ENCODE results near the gene KIF2C. TPM values are rescaled to one million over a fixed set of nuclear protein-coding genes. Genes with fewer than 3 reads are reported as not detected.

Gene KIF2C
- total RNA-seq, 1 experiment from 2014 or later: 92.6 TPM

DNA sequence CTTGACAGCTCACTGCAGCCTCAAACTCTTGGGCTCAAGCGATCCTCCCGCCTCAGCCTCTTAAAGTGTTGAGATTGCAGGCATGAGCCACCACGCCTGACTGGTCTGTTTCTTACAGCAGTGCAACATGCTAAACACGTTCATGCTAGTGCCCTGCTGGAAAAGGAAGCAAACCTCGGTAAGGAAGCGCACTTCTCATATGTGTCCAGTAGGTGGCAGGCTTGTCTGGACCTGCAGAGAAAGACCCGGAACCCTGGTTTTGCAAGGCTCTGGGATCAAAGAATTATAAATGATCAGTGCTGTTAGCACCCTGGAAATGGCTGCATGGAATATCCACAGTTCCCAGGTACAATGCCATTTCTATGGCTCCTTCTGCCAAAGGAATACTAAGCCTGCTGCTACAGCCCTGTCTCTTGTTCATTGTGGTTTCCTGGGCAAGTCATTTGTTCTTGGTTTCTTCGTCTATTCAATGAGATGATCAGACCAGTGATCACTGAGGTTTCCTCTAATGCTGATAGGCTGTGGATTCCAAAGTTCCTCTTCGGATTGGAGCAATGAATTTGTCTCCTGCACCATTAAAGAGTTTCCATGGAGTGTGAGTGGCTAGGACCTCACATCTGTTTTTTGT, 24.6 kb upstream of the KIF2C start (continued):
- no peak for TF ChIP-seq CEBPB (IDR thresholded peaks at IDR 0.05; ENCODE audit: low read depth)
- TF ChIP-seq ELF1 (IDR thresholded peaks at IDR 0.05; ENCODE audit: borderline replicate concordance, low read depth): no peak
- TF ChIP-seq POLR2A (IDR thresholded peaks at IDR 0.05; ENCODE audit: borderline replicate concordance, extremely low read depth, insufficient read depth, insufficient read length): no peak
- no peak for TF ChIP-seq EZH2phosphoT487 (IDR thresholded peaks at IDR 0.05; ENCODE audit: borderline replicate concordance)
- TF ChIP-seq RAD21 (IDR thresholded peaks at IDR 0.05; ENCODE audit: low read depth): peak; percentile 78
- TF ChIP-seq JUND (IDR thresholded peaks at IDR 0.05): no peak
- no peak for TF ChIP-seq YY1 (IDR thresholded peaks at IDR 0.05; ENCODE audit: extremely low read depth, insufficient replicate concordance, low read depth, low read length)
- TF ChIP-seq POLR2AphosphoS5 (IDR thresholded peaks at IDR 0.05; ENCODE audit: low read depth, low read length): no peak

DNA sequence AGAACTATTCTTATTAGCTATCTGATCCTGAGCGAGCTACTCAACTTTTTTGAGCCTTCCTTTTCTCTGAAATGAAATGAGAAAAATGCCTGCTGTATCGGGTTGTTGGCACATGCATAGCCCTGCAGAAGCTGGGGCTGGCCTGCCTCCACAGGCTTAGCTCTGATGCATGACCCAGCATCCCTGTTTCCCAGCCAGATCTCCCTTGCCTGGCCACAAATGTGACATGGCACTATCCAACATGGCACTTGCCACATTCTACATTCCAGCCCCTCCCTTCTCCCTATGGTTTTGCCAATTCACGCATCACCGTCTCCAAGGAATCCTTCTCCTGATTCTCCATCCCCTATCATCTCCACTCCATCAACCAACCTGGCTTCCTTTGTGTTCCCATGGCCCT, 22.5 kb upstream of the KIF2C start:
- ATAC-seq: no peak
- H3K27me3 ChIP-seq (ENCODE audit: insufficient read depth, low read length): no peaks in the 10 kb centered on the region
- H3K27ac ChIP-seq (ENCODE audit: low read depth, low read length): no peak overlapping the region
- BruUV-seq (replicated peaks): no TSS peak
- POLR2A ChIA-PET: interaction anchor here (0.9 to 2.8 kb wide), 4 partner anchors 10 to 102 kb away, joined by 3 to 21 read pairs (median 3); partner anchors contain the start of gene RNU5D-1
- intact Hi-C loops (cut with micrococcal nuclease): no loop called here
- H2AFZ ChIP-seq (ENCODE audit: low read depth, low read length, poor library complexity, severe bottlenecking): no peak overlapping the region
- H3K9me2 ChIP-seq (ENCODE audit: insufficient read depth): no peaks in the 10 kb centered on the region
- no peak overlapping the region for H3K4me2 ChIP-seq (ENCODE audit: low read length)
- no peak for DNase-seq (ENCODE audit: low read depth, low spot score)
- H3K79me2 ChIP-seq (ENCODE audit: insufficient read depth, low read length): no peaks in the 10 kb centered on the region
- no peaks in the 10 kb centered on the region for H3K9me3 ChIP-seq (ENCODE audit: control insufficient read depth in 1 of 2, insufficient read depth in 1 of 2, low read depth in 1 of 2, low read length in 2 of 2)
- H3K4me3 ChIP-seq (replicated peaks in 1 of 2; ENCODE audit: low read depth in 1 of 2, low read length in 2 of 2): no peak overlapping the region
- no peaks in the 10 kb centered on the region for H3K36me3 ChIP-seq (ENCODE audit: control insufficient read depth in 1 of 2, insufficient read depth in 2 of 2, low read length in 2 of 2)
- no peak overlapping the region for H3K9ac ChIP-seq (ENCODE audit: low read length)
- H4K20me1 ChIP-seq (ENCODE audit: insufficient read depth): no peaks in the 10 kb centered on the region
- peaks cover 19 to 41% of the 10 kb centered on the region in 2 experiments for H3K4me1 ChIP-seq (ENCODE audit: control insufficient read depth in 1 of 2, insufficient read depth in 2 of 2, low read length in 2 of 2)
- RAD21 ChIA-PET (ENCODE audit: low non-redundant PET in 1 of 2, low total read pairs in 2 of 2, uncharacterized antibody in 2 of 2, unreplicated experiment in 2 of 2): interaction anchor here in 1 of 2 experiments (0.7 kb wide), 1 partner anchor 506 kb away, joined by 3 read pairs; no protein-coding TSS in a partner anchor
- CTCF ChIA-PET: interaction anchor here (0.7 to 0.9 kb wide), 2 partner anchors 8 to 327 kb away, joined by 3 read pairs; no protein-coding TSS in a partner anchor
- TF ChIP-seq POLR2AphosphoS5 (IDR thresholded peaks at IDR 0.05; ENCODE audit: low read depth, low read length) (no peak), ZBTB33 (IDR thresholded peaks at IDR 0.05; ENCODE audit: extremely low read depth, insufficient replicate concordance, low read length) (no peak), SRF (IDR thresholded peaks at IDR 0.05; ENCODE audit: low read depth) (no peak), ZFX (IDR thresholded peaks at IDR 0.05) (no peak), FOSL1 (IDR thresholded peaks at IDR 0.05; ENCODE audit: low read depth) (no peak), JUND (IDR thresholded peaks at IDR 0.05) (no peak), RAD21 (IDR thresholded peaks at IDR 0.05; ENCODE audit: low read depth) (no peak), SP1 (IDR thresholded peaks at IDR 0.05; ENCODE audit: low read depth) (no peak), YY1 (IDR thresholded peaks at IDR 0.05; ENCODE audit: extremely low read depth, insufficient replicate concordance, low read depth, low read length) (no peak), CBX3 (IDR thresholded peaks at IDR 0.05; ENCODE audit: low read depth) (no peak), SIN3A (IDR thresholded peaks at IDR 0.05; ENCODE audit: low read depth) (no peak), EZH2 (IDR thresholded peaks at IDR 0.05) (no peak), ELF1 (IDR thresholded peaks at IDR 0.05; ENCODE audit: borderline replicate concordance, low read depth) (no peak)
- TF ChIP-seq, protein P1, sequence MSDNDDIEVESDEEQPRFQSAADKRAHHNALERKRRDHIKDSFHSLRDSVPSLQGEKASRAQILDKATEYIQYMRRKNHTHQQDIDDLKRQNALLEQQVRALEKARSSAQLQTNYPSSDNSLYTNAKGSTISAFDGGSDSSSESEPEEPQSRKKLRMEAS (IDR thresholded peaks at IDR 0.05): no peak
- TF ChIP-seq, protein P2, sequence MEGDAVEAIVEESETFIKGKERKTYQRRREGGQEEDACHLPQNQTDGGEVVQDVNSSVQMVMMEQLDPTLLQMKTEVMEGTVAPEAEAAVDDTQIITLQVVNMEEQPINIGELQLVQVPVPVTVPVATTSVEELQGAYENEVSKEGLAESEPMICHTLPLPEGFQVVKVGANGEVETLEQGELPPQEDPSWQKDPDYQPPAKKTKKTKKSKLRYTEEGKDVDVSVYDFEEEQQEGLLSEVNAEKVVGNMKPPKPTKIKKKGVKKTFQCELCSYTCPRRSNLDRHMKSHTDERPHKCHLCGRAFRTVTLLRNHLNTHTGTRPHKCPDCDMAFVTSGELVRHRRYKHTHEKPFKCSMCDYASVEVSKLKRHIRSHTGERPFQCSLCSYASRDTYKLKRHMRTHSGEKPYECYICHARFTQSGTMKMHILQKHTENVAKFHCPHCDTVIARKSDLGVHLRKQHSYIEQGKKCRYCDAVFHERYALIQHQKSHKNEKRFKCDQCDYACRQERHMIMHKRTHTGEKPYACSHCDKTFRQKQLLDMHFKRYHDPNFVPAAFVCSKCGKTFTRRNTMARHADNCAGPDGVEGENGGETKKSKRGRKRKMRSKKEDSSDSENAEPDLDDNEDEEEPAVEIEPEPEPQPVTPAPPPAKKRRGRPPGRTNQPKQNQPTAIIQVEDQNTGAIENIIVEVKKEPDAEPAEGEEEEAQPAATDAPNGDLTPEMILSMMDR (IDR thresholded peaks at IDR 0.05 in 2 of 3, conservative IDR thresholded peaks at IDR 0.05 in 1 of 3; ENCODE audit: borderline replicate concordance in 1 of 3, insufficient read depth in 1 of 3, low read depth in 2 of 3, low read length in 2 of 3): no peak
- TF ChIP-seq, protein P3, sequence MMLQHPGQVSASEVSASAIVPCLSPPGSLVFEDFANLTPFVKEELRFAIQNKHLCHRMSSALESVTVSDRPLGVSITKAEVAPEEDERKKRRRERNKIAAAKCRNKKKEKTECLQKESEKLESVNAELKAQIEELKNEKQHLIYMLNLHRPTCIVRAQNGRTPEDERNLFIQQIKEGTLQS (IDR thresholded peaks at IDR 0.05): no peak
